ENCODE measurements around the gene CTDSPL.

The CTDSPL gene

GRCh38 chr3:38003371-38003816 is 141.7 kb downstream of the CTDSPL start:
- no peak overlapping the region for H3K4me3 Mint-ChIP-seq
- peaks cover 32% of the 10 kb centered on the region for H3K4me1 Mint-ChIP-seq
- peaks cover 29% of the 10 kb centered on the region for H3K36me3 Mint-ChIP-seq
- no peak overlapping the region for H3K27ac Mint-ChIP-seq
- no peak for ATAC-seq
- H3K27me3 Mint-ChIP-seq: no peaks in the 10 kb centered on the region
- no peaks in the 10 kb centered on the region for H3K9me3 Mint-ChIP-seq

- Mint-ChIP-seq H3K36me3 (peaks cover 29% of the 10 kb centered on the region), H3K4me1 (peaks cover 26% of the 10 kb centered on the region), H3K9me3 (no peaks in the 10 kb centered on the region), H3K4me3 (no peak overlapping the region), H3K27ac (no peak overlapping the region), H3K27me3 (no peaks in the 10 kb centered on the region)
- ATAC-seq: no peak
These were observed 142.2 kb downstream of the CTDSPL start for GRCh38 chr3:38003817-38004414.

- peak; percentile 62 for ATAC-seq
- H3K36me3 Mint-ChIP-seq: peaks cover 26% of the 10 kb centered on the region
- no peaks in the 10 kb centered on the region for H3K27me3 Mint-ChIP-seq
- H3K4me1 Mint-ChIP-seq: peaks cover 26% of the 10 kb centered on the region
- no peaks in the 10 kb centered on the region for H3K9me3 Mint-ChIP-seq
- H3K27ac Mint-ChIP-seq: no peak overlapping the region
- no peak overlapping the region for H3K4me3 Mint-ChIP-seq
These were observed 142.9 kb downstream of the CTDSPL start for GRCh38 chr3:38004415-38005075.

GRCh38 chr3:38005076-38006020 is 143.7 kb downstream of the CTDSPL start:
- peaks cover 26% of the 10 kb centered on the region for H3K4me1 Mint-ChIP-seq
- H3K9me3 Mint-ChIP-seq: no peaks in the 10 kb centered on the region
- H3K27me3 Mint-ChIP-seq: no peaks in the 10 kb centered on the region
- H3K4me3 Mint-ChIP-seq: no peak overlapping the region
- H3K27ac Mint-ChIP-seq: no peak overlapping the region
- no peak for ATAC-seq
- peaks cover 18% of the 10 kb centered on the region for H3K36me3 Mint-ChIP-seq

- H3K4me3 Mint-ChIP-seq: no peak overlapping the region
- H3K36me3 Mint-ChIP-seq: peaks cover 15% of the 10 kb centered on the region
- H3K4me1 Mint-ChIP-seq: peaks cover 24% of the 10 kb centered on the region
- no peak for ATAC-seq
- no peak overlapping the region for H3K27ac Mint-ChIP-seq
- no peaks in the 10 kb centered on the region for H3K27me3 Mint-ChIP-seq
- H3K9me3 Mint-ChIP-seq: no peaks in the 10 kb centered on the region
These were observed 144.4 kb downstream of the CTDSPL start for GRCh38 chr3:38006031-38006430.

GRCh38 chr3:38006445-38006995 is 144.8 kb downstream of the CTDSPL start:
- H3K36me3 Mint-ChIP-seq: peaks cover 15% of the 10 kb centered on the region

GRCh38 chr3:38007754-38008090 is 146.0 kb downstream of the CTDSPL start:
- H3K27ac Mint-ChIP-seq: no peak overlapping the region

More at GRCh38 chr3:38006445-38006995, 144.8 kb downstream of the CTDSPL start:
- Mint-ChIP-seq H3K4me1 (peaks cover 24% of the 10 kb centered on the region), H3K27me3 (no peaks in the 10 kb centered on the region), H3K9me3 (no peaks in the 10 kb centered on the region), H3K27ac (no peak overlapping the region), H3K4me3 (no peak overlapping the region)
- ATAC-seq: no peak

GRCh38 chr3:38008191-38008701 is 146.6 kb downstream of the CTDSPL start:
- peak; percentile 4 for ATAC-seq
- H3K4me3 Mint-ChIP-seq: no peak overlapping the region
- H3K9me3 Mint-ChIP-seq: no peaks in the 10 kb centered on the region
- no peaks in the 10 kb centered on the region for H3K27me3 Mint-ChIP-seq
- H3K36me3 Mint-ChIP-seq: peaks cover 4% of the 10 kb centered on the region
- H3K4me1 Mint-ChIP-seq: peaks cover 18% of the 10 kb centered on the region
- no peak overlapping the region for H3K27ac Mint-ChIP-seq

More at GRCh38 chr3:38007754-38008090, 146.0 kb downstream of the CTDSPL start:
- Mint-ChIP-seq H3K4me1 (peaks cover 23% of the 10 kb centered on the region), H3K9me3 (no peaks in the 10 kb centered on the region), H3K27me3 (no peaks in the 10 kb centered on the region), H3K4me3 (no peak overlapping the region), H3K36me3 (peaks cover 4% of the 10 kb centered on the region)
- ATAC-seq: no peak

- ATAC-seq: no peak
- Mint-ChIP-seq H3K27ac (no peak overlapping the region), H3K4me3 (no peak overlapping the region), H3K36me3 (peaks cover 4% of the 10 kb centered on the region), H3K9me3 (no peaks in the 10 kb centered on the region), H3K27me3 (no peaks in the 10 kb centered on the region), H3K4me1 (peaks cover 14% of the 10 kb centered on the region)
These were observed 147.4 kb downstream of the CTDSPL start for GRCh38 chr3:38008971-38009580.

- Mint-ChIP-seq H3K4me1 (peaks cover 14% of the 10 kb centered on the region), H3K27ac (no peak overlapping the region), H3K9me3 (no peaks in the 10 kb centered on the region), H3K36me3 (peaks cover 8% of the 10 kb centered on the region), H3K4me3 (no peak overlapping the region), H3K27me3 (no peaks in the 10 kb centered on the region)
- ATAC-seq: peak; percentile 27
These were observed 148.3 kb downstream of the CTDSPL start for GRCh38 chr3:38009807-38010591.

GRCh38 chr3:38011111-38011510 is 149.4 kb downstream of the CTDSPL start:
- Mint-ChIP-seq H3K4me3 (no peak overlapping the region), H3K9me3 (no peaks in the 10 kb centered on the region), H3K27me3 (no peaks in the 10 kb centered on the region), H3K4me1 (peaks cover 14% of the 10 kb centered on the region), H3K36me3 (peaks cover 19% of the 10 kb centered on the region), H3K27ac (no peak overlapping the region)
- ATAC-seq: no peak

- peaks cover 35% of the 10 kb centered on the region for H3K36me3 Mint-ChIP-seq
- no peak overlapping the region for H3K4me3 Mint-ChIP-seq
- H3K4me1 Mint-ChIP-seq: no peaks in the 10 kb centered on the region
- H3K9me3 Mint-ChIP-seq: peaks cover 5% of the 10 kb centered on the region
- H3K27me3 Mint-ChIP-seq: no peaks in the 10 kb centered on the region
- ATAC-seq: no peak
- no peak overlapping the region for H3K27ac Mint-ChIP-seq
These were observed 153.8 kb downstream of the CTDSPL start for GRCh38 chr3:38015485-38015884.

- peaks cover 5% of the 10 kb centered on the region for H3K9me3 Mint-ChIP-seq
- no peaks in the 10 kb centered on the region for H3K27me3 Mint-ChIP-seq
- ATAC-seq: no peak
- H3K36me3 Mint-ChIP-seq: peaks cover 35% of the 10 kb centered on the region
- H3K4me1 Mint-ChIP-seq: no peaks in the 10 kb centered on the region
- H3K4me3 Mint-ChIP-seq: no peak overlapping the region
- H3K27ac Mint-ChIP-seq: no peak overlapping the region
These were observed 154.3 kb downstream of the CTDSPL start for GRCh38 chr3:38015984-38016383.

GRCh38 chr3:38016410-38016809 is 154.7 kb downstream of the CTDSPL start:
- no peak overlapping the region for H3K27ac Mint-ChIP-seq
- no peak overlapping the region for H3K4me3 Mint-ChIP-seq
- H3K36me3 Mint-ChIP-seq: peaks cover 35% of the 10 kb centered on the region

More at GRCh38 chr3:38016410-38016809, 154.7 kb downstream of the CTDSPL start:
- Mint-ChIP-seq H3K27me3 (no peaks in the 10 kb centered on the region), H3K9me3 (peaks cover 5% of the 10 kb centered on the region), H3K4me1 (no peaks in the 10 kb centered on the region)
- no peak for ATAC-seq
